HG02588 (cell line): ENCODE measurements around the gene PHC2.

ENCODE experiments used
- ATAC-seq: cut with Tn5 transposase; IDR thresholded peaks from one replicate; pipeline ENCODE4 v1.9.1; 2021; ENCODE audit warnings: mild to moderate bottlenecking, moderate library complexity; ENCODE audit not compliant: unreplicated experiment

Gene PHC2

DNA sequence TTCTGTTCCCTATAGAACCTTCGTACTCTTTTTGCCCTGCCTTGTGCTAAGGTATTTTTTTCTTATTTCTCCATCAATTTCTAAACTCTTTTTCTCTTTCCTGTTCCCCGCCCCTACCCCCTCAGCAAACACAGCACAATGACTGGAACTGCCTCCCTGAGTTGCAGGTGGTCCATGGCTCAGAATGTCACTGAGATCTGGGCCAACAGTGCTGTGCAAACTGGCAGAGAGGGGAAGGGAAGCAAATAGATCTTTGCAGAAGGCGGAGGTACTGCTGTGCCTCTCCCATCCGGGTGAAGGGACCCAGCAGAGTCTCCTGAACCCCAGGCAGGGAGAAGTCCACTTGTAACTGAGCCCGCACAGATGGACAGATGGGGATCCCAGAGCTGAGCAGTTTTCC, 77.4 kb downstream of the PHC2 start:
- no peak for ATAC-seq

GRCh38 chr1:33351281-33351660, 79.6 kb downstream of the PHC2 start:
- ATAC-seq, result no peak

- no peak for ATAC-seq
Observed at GRCh38 chr1:33350611-33351280, 80.1 kb downstream of the PHC2 start.

- peak; percentile 66 for ATAC-seq
Observed at GRCh38 chr1:33349778-33350610, 80.9 kb downstream of the PHC2 start.

GRCh38 chr1:33349081-33349759, 81.7 kb downstream of the PHC2 start:
- ATAC-seq, result peak; percentile 29

- ATAC-seq, result no peak
Observed at GRCh38 chr1:33348676-33349080, 82.2 kb downstream of the PHC2 start.

- ATAC-seq, result no peak
Observed at GRCh38 chr1:33348194-33348593, 82.7 kb downstream of the PHC2 start.

GRCh38 chr1:33347650-33347992, 83.3 kb downstream of the PHC2 start:
- no peak for ATAC-seq

DNA sequence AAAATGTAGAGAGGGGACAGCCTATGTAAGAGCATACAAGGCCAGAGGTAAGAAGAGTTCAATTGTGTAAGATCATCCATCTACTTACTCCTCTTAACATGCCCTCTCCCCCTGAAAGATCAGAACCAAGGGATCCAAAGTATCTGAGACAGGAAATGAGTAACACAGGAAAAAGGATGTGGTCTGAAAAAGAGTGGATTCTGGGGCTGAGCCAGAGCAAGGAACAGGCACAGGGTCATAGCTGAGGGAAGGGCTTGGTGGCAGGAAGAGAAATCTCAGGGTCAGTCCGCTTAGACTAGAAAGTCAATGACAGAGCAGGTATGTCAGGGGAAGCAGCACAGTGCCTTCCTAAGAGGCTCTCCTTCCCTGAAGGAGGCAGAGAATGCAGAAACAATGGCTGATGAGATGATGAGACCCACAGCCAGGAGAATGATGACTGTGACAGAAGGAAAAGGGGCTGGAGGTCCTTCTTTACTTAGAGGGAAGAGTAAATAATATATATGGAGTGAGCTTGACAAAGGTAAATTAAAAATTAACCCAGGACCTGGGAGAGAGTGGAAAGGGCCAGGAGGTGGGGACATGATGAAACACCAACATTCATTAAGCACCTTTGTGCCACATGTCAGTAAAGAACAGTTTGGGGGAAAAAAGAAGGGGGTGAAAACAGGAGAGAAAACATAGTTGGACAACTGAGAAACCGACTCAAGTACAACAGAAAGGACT, 83.8 kb downstream of the PHC2 start:
- no peak for ATAC-seq

DNA sequence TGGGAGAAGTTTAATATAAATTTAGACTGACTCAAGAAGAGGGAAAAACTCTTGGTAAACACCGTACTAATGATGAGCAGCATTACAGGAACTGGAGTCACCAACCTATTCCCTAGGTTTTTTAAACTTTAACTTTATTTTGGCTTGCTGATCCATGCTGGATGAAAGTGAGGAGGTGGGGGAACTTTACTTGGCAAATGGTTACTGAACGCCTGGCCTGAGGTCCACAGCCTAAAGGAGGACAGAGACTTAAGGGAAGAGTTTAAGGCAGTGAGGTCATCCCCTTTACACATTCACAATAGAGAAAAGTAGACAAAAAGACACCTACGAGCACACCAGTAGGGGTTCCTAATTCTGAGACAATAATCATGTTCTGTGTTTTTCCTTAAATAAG, 84.4 kb downstream of the PHC2 start:
- ATAC-seq, result no peak

DNA sequence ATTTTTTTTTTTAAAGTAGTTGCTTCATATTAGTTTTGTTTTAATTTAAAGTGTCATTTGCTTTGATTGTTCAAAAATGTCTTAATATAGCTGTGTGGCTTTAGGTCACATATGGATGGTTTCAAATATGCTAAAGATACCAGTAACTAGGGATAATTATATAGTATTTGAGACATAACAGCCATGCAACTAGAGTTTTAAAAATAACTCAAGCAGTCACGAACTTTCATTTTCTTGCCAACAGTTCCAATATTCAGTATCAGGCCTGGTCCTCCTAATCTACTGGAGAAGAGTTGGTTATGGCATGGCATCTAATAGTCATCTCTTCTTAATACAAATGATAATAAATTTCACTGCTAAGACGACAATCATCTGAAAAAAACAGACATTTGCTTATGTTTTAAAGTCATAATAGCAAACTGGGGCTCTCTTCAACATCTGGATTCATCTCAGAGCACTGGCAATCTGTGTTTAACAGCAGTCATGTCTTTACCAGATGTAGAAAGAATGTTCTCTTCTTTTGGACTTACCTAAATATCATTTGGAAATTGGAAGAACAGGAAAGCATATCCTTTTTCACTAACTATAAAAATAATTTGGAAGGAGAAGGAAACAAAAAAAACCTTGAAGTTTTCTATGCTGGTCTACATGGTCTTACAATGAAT, 85.9 kb downstream of the PHC2 start:
- ATAC-seq, result no peak

DNA sequence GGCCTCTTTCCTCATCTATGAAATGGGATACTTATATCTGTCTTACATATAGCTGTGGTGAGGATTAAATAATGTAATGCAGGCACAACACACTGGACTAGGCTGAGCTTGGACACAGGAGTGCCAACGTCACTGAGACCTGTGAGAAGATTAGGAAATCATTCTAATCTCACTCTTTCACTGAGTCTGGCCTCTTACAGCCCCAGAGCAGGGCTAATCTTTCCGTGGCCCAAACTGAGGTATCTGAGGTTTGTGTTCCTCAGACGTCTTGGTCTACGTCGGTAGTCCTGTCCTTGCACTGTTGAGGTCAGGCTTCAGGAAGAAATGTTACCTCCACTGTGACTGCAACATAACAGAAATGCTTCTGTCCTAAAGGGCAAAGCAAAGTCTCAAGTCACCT, 87.4 kb downstream of the PHC2 start:
- ATAC-seq, result no peak

- no peak for ATAC-seq
Observed at GRCh38 chr1:33342041-33342723, 88.7 kb downstream of the PHC2 start.

GRCh38 chr1:33341190-33341589, 89.7 kb downstream of the PHC2 start:
- no peak for ATAC-seq

- ATAC-seq, result no peak
Observed at GRCh38 chr1:33339413-33339812, 91.5 kb downstream of the PHC2 start.

GRCh38 chr1:33338440-33339211, 92.3 kb downstream of the PHC2 start:
- ATAC-seq, result no peak

- no peak for ATAC-seq
Observed at GRCh38 chr1:33338048-33338439, 92.9 kb downstream of the PHC2 start.

- ATAC-seq, result no peak
Observed at GRCh38 chr1:33337441-33337840, 93.5 kb downstream of the PHC2 start.

DNA sequence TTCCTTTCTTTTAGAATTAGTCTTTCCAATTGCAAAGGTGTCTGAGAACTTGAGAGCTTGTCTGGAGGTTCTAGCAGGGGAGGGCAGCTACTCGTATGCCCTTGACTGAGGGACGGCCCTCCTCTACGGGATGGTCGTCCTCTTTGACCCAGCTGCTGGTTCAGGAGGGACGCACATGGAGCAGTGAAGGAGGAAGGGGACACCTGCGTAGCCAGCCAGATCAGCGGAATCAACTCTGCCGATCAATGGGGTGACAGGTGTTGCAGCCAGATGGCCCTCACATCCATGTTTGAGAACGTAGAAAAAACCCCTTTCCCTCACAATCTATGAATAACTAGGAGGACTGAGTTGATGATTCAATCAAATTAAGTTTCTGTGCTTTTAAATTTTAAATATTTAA, 94.3 kb downstream of the PHC2 start:
- ATAC-seq, result no peak

DNA sequence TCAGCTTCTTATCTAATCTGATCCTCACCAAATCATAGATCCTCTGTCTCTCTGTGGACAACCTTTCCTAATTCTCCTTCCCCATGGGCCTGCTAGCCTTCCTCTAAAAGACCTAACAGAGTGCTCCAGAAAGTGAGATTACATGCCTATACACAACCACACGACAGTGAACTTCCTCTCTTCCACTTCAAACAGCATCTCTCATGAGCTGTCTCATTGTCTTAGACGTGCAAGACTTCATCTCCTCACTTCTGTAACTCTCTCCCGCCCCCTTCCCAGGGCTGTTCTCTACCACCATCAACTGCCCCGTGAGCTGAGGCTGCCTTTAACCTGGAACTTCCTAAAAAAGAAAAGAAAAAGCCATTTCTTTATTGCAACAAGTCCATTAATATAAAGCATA, 95.9 kb downstream of the PHC2 start:
- ATAC-seq, result no peak
